HEK293 (cell line): ENCODE data around the gene MED29.
A peak's percentile ranks its signal among the peaks of the same experiment; 100 is the strongest.

ENCODE experiments used
- ZNF626 ChIP-seq: fragments of 450-650 bp; sonication (Bioruptor Pico); formaldehyde crosslinking; IDR thresholded peaks from 2 replicates; pipeline ENCODE4 v1.5.1; 2018; ENCODE audit warnings: missing biosample characterization, missing genetic modification characterization, inconsistent platforms
- ZNF707 ChIP-seq: fragments of 450-650 bp; formaldehyde crosslinking; IDR thresholded peaks from 2 replicates; pipeline ENCODE4 v1.5.1; 2016; ENCODE audit warnings: missing biosample characterization, missing genetic modification characterization
- ZNF76 ChIP-seq: fragments of 450-650 bp; formaldehyde crosslinking; IDR thresholded peaks from 2 replicates; pipeline ENCODE4; 2016; ENCODE audit warnings: low read depth, missing biosample characterization, missing genetic modification characterization, borderline replicate concordance
- ZNF776 ChIP-seq: fragments of 450-650 bp; formaldehyde crosslinking; IDR thresholded peaks from 2 replicates; pipeline ENCODE4 v1.5.0; 2017; ENCODE audit warnings: missing biosample characterization, missing genetic modification characterization, borderline replicate concordance
- ZNF830 ChIP-seq: fragments of 450-650 bp; IDR thresholded peaks from 2 replicates; pipeline ENCODE4 v1.5.0; 2018; ENCODE audit warnings: missing biosample characterization, missing genetic modification characterization, low read depth, mild to moderate bottlenecking, moderate library complexity
- TF ChIP-seq, protein P1 (sequence below): fragments of 450-650 bp; formaldehyde crosslinking; IDR thresholded peaks from 2 replicates; pipeline ENCODE4 v1.5.1; 2016; ENCODE audit warnings: missing biosample characterization, missing genetic modification characterization
- TF ChIP-seq, protein P2 (sequence below): fragments of 450-650 bp; formaldehyde crosslinking; IDR thresholded peaks from 2 replicates; pipeline ENCODE4 v1.5.1; 2016; ENCODE audit warnings: missing biosample characterization, missing genetic modification characterization
- TF ChIP-seq, protein P3 (sequence below): fragments of 450-650 bp; formaldehyde crosslinking; IDR thresholded peaks from 2 replicates; pipeline ENCODE4 v1.5.1; 2016; ENCODE audit warnings: missing biosample characterization, missing genetic modification characterization
- TF ChIP-seq, protein P4 (sequence below): fragments of 450-650 bp; formaldehyde crosslinking; IDR thresholded peaks from 2 replicates; pipeline ENCODE4; 2016; ENCODE audit warnings: missing biosample characterization, missing genetic modification characterization

DNA sequence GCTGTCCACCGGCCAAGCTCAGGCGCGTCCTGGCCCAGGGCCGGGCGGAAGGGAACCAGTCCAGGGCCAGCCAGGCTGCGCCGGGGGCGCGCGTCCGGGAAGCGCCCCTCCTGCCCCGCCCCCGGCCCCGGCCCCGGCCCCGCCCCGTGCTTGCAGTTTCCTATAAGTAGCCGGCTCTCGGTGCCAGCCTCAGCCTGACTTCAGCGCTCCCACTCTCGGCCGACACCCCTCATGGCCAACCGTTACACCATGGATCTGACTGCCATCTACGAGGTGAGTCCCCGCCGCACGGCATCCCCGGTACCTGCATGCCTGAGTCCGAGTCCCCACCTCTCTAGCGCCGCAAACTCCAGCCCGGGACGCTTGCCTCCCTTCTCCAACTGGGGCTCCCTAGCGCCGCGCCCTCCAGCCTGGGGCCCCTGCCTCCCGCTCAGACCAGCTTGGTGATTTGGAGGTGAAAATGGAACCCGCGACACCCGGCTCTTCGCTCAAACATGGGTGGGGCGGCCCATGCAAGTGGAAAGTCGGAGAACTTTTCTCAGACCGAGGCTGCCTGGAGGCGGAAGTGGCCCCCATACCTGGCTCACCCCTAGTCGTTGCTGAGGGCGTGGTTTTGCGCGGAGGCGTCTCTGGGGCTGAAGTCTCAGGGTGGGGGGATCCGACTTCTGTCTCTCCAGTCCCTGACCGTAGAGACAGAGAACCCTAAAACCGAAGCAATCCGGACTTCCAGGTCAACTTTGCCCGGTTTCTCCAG is 15.7 kb downstream of the MED29 start, which contains the start of gene ZFP36:
- no peak for TF ChIP-seq ZNF707 (tag by site-specific recombination)
- TF ChIP-seq, protein P1, sequence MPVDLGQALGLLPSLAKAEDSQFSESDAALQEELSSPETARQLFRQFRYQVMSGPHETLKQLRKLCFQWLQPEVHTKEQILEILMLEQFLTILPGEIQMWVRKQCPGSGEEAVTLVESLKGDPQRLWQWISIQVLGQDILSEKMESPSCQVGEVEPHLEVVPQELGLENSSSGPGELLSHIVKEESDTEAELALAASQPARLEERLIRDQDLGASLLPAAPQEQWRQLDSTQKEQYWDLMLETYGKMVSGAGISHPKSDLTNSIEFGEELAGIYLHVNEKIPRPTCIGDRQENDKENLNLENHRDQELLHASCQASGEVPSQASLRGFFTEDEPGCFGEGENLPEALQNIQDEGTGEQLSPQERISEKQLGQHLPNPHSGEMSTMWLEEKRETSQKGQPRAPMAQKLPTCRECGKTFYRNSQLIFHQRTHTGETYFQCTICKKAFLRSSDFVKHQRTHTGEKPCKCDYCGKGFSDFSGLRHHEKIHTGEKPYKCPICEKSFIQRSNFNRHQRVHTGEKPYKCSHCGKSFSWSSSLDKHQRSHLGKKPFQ (tag by site-specific recombination): no peak
- TF ChIP-seq ZNF626 (tag by site-specific recombination): no peak
- TF ChIP-seq, protein P2, sequence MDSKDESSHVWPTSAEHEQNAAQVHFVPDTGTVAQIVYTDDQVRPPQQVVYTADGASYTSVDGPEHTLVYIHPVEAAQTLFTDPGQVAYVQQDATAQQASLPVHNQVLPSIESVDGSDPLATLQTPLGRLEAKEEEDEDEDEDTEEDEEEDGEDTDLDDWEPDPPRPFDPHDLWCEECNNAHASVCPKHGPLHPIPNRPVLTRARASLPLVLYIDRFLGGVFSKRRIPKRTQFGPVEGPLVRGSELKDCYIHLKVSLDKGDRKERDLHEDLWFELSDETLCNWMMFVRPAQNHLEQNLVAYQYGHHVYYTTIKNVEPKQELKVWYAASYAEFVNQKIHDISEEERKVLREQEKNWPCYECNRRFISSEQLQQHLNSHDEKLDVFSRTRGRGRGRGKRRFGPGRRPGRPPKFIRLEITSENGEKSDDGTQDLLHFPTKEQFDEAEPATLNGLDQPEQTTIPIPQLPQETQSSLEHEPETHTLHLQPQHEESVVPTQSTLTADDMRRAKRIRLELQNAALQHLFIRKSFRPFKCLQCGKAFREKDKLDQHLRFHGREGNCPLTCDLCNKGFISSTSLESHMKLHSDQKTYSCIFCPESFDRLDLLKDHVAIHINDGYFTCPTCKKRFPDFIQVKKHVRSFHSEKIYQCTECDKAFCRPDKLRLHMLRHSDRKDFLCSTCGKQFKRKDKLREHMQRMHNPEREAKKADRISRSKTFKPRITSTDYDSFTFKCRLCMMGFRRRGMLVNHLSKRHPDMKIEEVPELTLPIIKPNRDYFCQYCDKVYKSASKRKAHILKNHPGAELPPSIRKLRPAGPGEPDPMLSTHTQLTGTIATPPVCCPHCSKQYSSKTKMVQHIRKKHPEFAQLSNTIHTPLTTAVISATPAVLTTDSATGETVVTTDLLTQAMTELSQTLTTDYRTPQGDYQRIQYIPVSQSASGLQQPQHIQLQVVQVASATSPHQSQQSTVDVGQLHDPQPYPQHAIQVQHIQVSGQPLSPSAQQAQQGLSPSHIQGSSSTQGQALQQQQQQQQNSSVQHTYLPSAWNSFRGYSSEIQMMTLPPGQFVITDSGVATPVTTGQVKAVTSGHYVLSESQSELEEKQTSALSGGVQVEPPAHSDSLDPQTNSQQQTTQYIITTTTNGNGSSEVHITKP (tag by site-specific recombination): peak; percentile 87
- TF ChIP-seq, protein P3, sequence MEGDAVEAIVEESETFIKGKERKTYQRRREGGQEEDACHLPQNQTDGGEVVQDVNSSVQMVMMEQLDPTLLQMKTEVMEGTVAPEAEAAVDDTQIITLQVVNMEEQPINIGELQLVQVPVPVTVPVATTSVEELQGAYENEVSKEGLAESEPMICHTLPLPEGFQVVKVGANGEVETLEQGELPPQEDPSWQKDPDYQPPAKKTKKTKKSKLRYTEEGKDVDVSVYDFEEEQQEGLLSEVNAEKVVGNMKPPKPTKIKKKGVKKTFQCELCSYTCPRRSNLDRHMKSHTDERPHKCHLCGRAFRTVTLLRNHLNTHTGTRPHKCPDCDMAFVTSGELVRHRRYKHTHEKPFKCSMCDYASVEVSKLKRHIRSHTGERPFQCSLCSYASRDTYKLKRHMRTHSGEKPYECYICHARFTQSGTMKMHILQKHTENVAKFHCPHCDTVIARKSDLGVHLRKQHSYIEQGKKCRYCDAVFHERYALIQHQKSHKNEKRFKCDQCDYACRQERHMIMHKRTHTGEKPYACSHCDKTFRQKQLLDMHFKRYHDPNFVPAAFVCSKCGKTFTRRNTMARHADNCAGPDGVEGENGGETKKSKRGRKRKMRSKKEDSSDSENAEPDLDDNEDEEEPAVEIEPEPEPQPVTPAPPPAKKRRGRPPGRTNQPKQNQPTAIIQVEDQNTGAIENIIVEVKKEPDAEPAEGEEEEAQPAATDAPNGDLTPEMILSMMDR (tag by site-specific recombination): peak; percentile 90
- TF ChIP-seq, protein P4, sequence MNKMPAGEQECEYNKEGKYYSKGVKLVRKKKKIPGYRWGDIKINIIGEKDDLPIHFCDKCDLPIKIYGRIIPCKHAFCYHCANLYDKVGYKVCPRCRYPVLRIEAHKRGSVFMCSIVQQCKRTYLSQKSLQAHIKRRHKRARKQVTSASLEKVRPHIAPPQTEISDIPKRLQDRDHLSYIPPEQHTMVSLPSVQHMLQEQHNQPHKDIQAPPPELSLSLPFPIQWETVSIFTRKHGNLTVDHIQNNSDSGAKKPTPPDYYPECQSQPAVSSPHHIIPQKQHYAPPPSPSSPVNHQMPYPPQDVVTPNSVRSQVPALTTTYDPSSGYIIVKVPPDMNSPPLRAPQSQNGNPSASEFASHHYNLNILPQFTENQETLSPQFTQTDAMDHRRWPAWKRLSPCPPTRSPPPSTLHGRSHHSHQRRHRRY (tag by site-specific recombination): no peak
- TF ChIP-seq ZNF76 (tag by site-specific recombination): 0 out of 2 replicates have a peak, but pooled peaks have one; percentile 27
- no peak for TF ChIP-seq ZNF830 (tag by site-specific recombination)
- no peak for TF ChIP-seq ZNF776 (tag by site-specific recombination)
